H1 (cell line): Measurements from ENCODE around the gene CACNA1D. TPM values are rescaled to one million over a fixed set of nuclear protein-coding genes. Genes with fewer than 3 reads are reported as not detected.

Experiments used
- CTCF ChIA-PET: fragments of 300-600 bp; sonication (Branson Sonifier 250); formaldehyde crosslinking; loops from one replicate; lab custom pipeline; 2021; ENCODE audit not compliant: partially characterized antibody; lab: Charles Lee
- POLR2A ChIA-PET: fragments of 300-600 bp; sonication (Branson Sonifier 250); formaldehyde crosslinking; loops from one replicate; lab custom pipeline; 2021; ENCODE audit warnings: inconsistent platforms; ENCODE audit not compliant: partially characterized antibody; lab: Charles Lee
- DNase-seq, 2 experiments: peaks; one replicate each; pipeline versions ENCODE4 v3.0.0 to v3.0.0-alpha.2; 2010 to 2022; ENCODE audit warnings: low spot score in 2 of 2, low read depth in 1 of 2, mixed read lengths in 1 of 2
- FAIRE-seq: peaks from 2 replicates; lab custom pipeline; 2011; peaks lifted over from hg19 to GRCh38; lab: Jason Lieb, UNC
- H2AFZ ChIP-seq: 2 replicates; pipeline ENCODE4 v1.8.1; 2012; ENCODE audit warnings: low read length, inconsistent platforms
- H2AK5ac ChIP-seq: 2 replicates; pipeline ENCODE4 v1.6.1; 2013; ENCODE audit warnings: low read depth, low read length
- H2BK120ac ChIP-seq: replicated peaks from 2 replicates; pipeline ENCODE3; 2013; ENCODE audit warnings: low read depth, low read length, inconsistent platforms
- H2BK12ac ChIP-seq: 2 replicates; pipeline ENCODE4 v1.6.1; 2013; ENCODE audit warnings: low read depth, low read length
- H2BK15ac ChIP-seq: 2 replicates; pipeline ENCODE4 v1.6.1; 2013; ENCODE audit warnings: low read length
- H2BK20ac ChIP-seq: 2 replicates; pipeline ENCODE4 v1.6.1; 2013; ENCODE audit warnings: low read length
- H2BK5ac ChIP-seq: 2 replicates; pipeline ENCODE4 v1.6.1; 2013; ENCODE audit warnings: low read depth, low read length
- H3K14ac ChIP-seq: 2 replicates; pipeline ENCODE4 v1.6.1; 2013; ENCODE audit warnings: inconsistent platforms; ENCODE audit not compliant: insufficient read length
- H3K18ac ChIP-seq: 2 replicates; pipeline ENCODE4 v1.6.1; 2013; ENCODE audit warnings: low read length; ENCODE audit errors: extremely low read depth
- H3K23ac ChIP-seq: 2 replicates; pipeline ENCODE4 v1.6.1; 2013; ENCODE audit warnings: inconsistent platforms; ENCODE audit not compliant: insufficient read length
- H3K23me2 ChIP-seq: 2 replicates; pipeline ENCODE4 v1.6.1; 2013; ENCODE audit warnings: low read depth, low read length
- H3K27ac ChIP-seq: 2 replicates; pipeline ENCODE4 v1.6.1; 2011; ENCODE audit warnings: low read depth, low read length, inconsistent platforms
- H3K27me3 ChIP-seq, 4 experiments: replicated peaks in 1 of 4; 1 replicate in 1 of 4; 2 replicates in 3 of 4; pipeline versions ENCODE4 v1.6.1 to v1.8.1; 2011 to 2013; ENCODE audit warnings: low read length in 3 of 4, mild to moderate bottlenecking in 3 of 4, inconsistent platforms in 2 of 4, mixed read lengths in 2 of 4, moderate library complexity in 1 of 4; ENCODE audit not compliant: control insufficient read depth in 3 of 4, insufficient read depth in 3 of 4; ENCODE audit errors: extremely low read depth in 1 of 4
- H3K36me3 ChIP-seq, 4 experiments: 2 replicates each; pipeline versions ENCODE4 v1.6.1 to v1.8.1; 2011 to 2013; ENCODE audit warnings: mild to moderate bottlenecking in 4 of 4, low read length in 3 of 4, moderate library complexity in 2 of 4, control low read depth in 1 of 4, inconsistent platforms in 1 of 4; ENCODE audit not compliant: insufficient read depth in 4 of 4, control insufficient read depth in 2 of 4
- H3K4ac ChIP-seq: replicated peaks from 2 replicates; pipeline ENCODE3; 2013; ENCODE audit warnings: low read length, low read depth, mixed read lengths, inconsistent platforms; ENCODE audit not compliant: insufficient read length
- H3K4me1 ChIP-seq, 4 experiments: replicated peaks in 1 of 4; 1 replicate in 1 of 4; 2 replicates in 3 of 4; pipeline versions ENCODE4 v1.6.1 to v1.8.1; 2011 to 2013; ENCODE audit warnings: low read length in 3 of 4, inconsistent platforms in 2 of 4, mixed read lengths in 1 of 4; ENCODE audit not compliant: insufficient read depth in 4 of 4, control insufficient read depth in 3 of 4
- H3K4me2 ChIP-seq, 2 experiments: 2 replicates each; pipeline versions ENCODE4 v1.6.1 to v1.8.1; 2011 to 2013; ENCODE audit warnings: low read depth in 2 of 2, low read length in 2 of 2, control low read depth in 1 of 2, inconsistent platforms in 1 of 2, mild to moderate bottlenecking in 1 of 2; ENCODE audit not compliant: insufficient read depth in 1 of 2
- H3K4me3 ChIP-seq, 4 experiments: fragments of 200-600, 300-600 bp in 1 of 4; sonication (generic), shearing (Covaris generic), sonication (Bioruptor Twin) in 1 of 4; 2 replicates each; pipeline versions ENCODE4 v1.5.1 to v1.8.1; 2011 to 2016; ENCODE audit warnings: low read length in 4 of 4, low read depth in 3 of 4, control low read depth in 2 of 4, inconsistent platforms in 2 of 4, mild to moderate bottlenecking in 2 of 4, mixed read lengths in 1 of 4, moderate library complexity in 1 of 4; ENCODE audit not compliant: insufficient read depth in 2 of 4; ENCODE audit errors: extremely low read depth in 1 of 4
- H3K56ac ChIP-seq: replicated peaks from 2 replicates; pipeline ENCODE3; 2013; ENCODE audit warnings: low read depth, mild to moderate bottlenecking, mixed read lengths, low read length, inconsistent platforms; ENCODE audit not compliant: insufficient read length
- H3K79me1 ChIP-seq: 2 replicates; pipeline ENCODE4 v1.6.1; 2013; ENCODE audit warnings: low read depth, low read length, control low read depth
- H3K79me2 ChIP-seq, 2 experiments: 2 replicates each; pipeline versions ENCODE4 v1.6.1 to v1.8.1; 2012 to 2013; ENCODE audit warnings: low read length in 2 of 2, mild to moderate bottlenecking in 2 of 2, inconsistent platforms in 1 of 2; ENCODE audit not compliant: insufficient read depth in 2 of 2, control insufficient read depth in 1 of 2
- H3K9ac ChIP-seq, 4 experiments: replicated peaks in 1 of 4; 1 replicate in 1 of 4; 2 replicates in 3 of 4; pipeline versions ENCODE4 v1.6.1 to v1.8.1; 2011 to 2013; ENCODE audit warnings: low read depth in 3 of 4, low read length in 3 of 4, control low read depth in 2 of 4, mild to moderate bottlenecking in 2 of 4, moderate library complexity in 2 of 4, inconsistent platforms in 1 of 4; ENCODE audit errors: extremely low read depth in 1 of 4
- H3K9me3 ChIP-seq, 2 experiments: 2 replicates each; pipeline versions ENCODE4 v1.6.1 to v1.8.1; 2012 to 2013; ENCODE audit warnings: mild to moderate bottlenecking in 2 of 2, moderate library complexity in 2 of 2, control low read depth in 1 of 2, inconsistent platforms in 1 of 2, low read depth in 1 of 2, low read length in 1 of 2, mixed read lengths in 1 of 2; ENCODE audit not compliant: insufficient read depth in 2 of 2
- H4K20me1 ChIP-seq, 2 experiments: replicated peaks in 1 of 2; 2 replicates each; pipeline versions ENCODE3 to v1.8.1; 2011 to 2013; ENCODE audit warnings: inconsistent platforms in 2 of 2, low read length in 2 of 2, mild to moderate bottlenecking in 1 of 2; ENCODE audit not compliant: insufficient read depth in 2 of 2, control insufficient read depth in 1 of 2
- H4K5ac ChIP-seq: 2 replicates; pipeline ENCODE4 v1.6.1; 2013; ENCODE audit warnings: low read length, low read depth, mixed read lengths, inconsistent platforms; ENCODE audit not compliant: insufficient read length
- H4K8ac ChIP-seq: 2 replicates; pipeline ENCODE4 v1.8.0; 2013; ENCODE audit warnings: mild to moderate bottlenecking, moderate library complexity, low read length, inconsistent platforms; ENCODE audit not compliant: insufficient read depth; ENCODE audit errors: extremely low read depth
- H4K91ac ChIP-seq: replicated peaks from 2 replicates; pipeline ENCODE3; 2013; ENCODE audit warnings: low read length, mixed read lengths, inconsistent platforms; ENCODE audit not compliant: insufficient read length
- EGR1 ChIP-seq: IDR thresholded peaks from 2 replicates; pipeline ENCODE4 v1.6.1; 2011; ENCODE audit warnings: low read depth, low read length, borderline replicate concordance
- PHF8 ChIP-seq: fragments of 200-600 bp; sonication (generic); conservative IDR thresholded peaks from 2 replicates; pipeline ENCODE4 v1.7.1; 2012; ENCODE audit warnings: low read depth, mild to moderate bottlenecking, inconsistent platforms, low read length, moderate library complexity
- TAF1 ChIP-seq: IDR thresholded peaks from 2 replicates; pipeline ENCODE4 v1.6.1; 2011; ENCODE audit warnings: mild to moderate bottlenecking, low read depth, low read length
- WGBS, 2 experiments: shearing (Covaris generic) in 1 of 2; methylation state at CpG; one replicate each; pipeline versions ENCODE4 v1.1.6 to v1.1.7; 2013 to 2015; ENCODE audit warnings: low lambda C conversion rate in 2 of 2, mixed read lengths in 2 of 2, inconsistent platforms in 1 of 2, low coverage in 1 of 2, missing lambda C conversion rate in 1 of 2; ENCODE audit not compliant: insufficient replicate concordance in 2 of 2, insufficient coverage in 1 of 2, insufficient read length in 1 of 2; ENCODE audit errors: extremely low coverage in 1 of 2, missing lambda C conversion rate in 1 of 2; 5-methylcytosine and 5-hydroxymethylcytosine counted together
- polyA plus RNA-seq, 7 experiments: library from polyadenylated mRNA; depleted of rRNA in 3 of 7; stranded (reverse) in 5 of 7; unstranded in 2 of 7; fragments of >200 nt in 5 of 7; fragments of 200-250 nt in 2 of 7; gene quantifications; 1 replicate in 5 of 7; 2 replicates in 1 of 7; 4 replicates in 1 of 7; pipeline versions ENCODE4 v1.2.1 to v1.2.3, GENCODE V29; 2011 to 2013; ENCODE audit warnings: missing spikeins in 2 of 7, mixed read lengths in 2 of 7
- total RNA-seq: library from RNA; stranded (reverse); fragmentation: NEBNext Ultra II Directional; extraction: Animal tissue kit (Norgen Biotek cat#: 25700); gene quantifications from 2 replicates; pipeline ENCODE4 v1.2.1, GENCODE V29; 2021

CACNA1D gene
- total and polyA plus RNA-seq, 2 of the 8 experiments (the other 6 are each of a cell fraction or from before 2014, with no cell fraction given) = 2.0 to 2.9 TPM

- no peaks in the 10 kb centered on the region for H3K9me3 ChIP-seq
- H4K5ac ChIP-seq = no peak overlapping the region
- H3K9ac ChIP-seq = no peak overlapping the region
- no peak overlapping the region for H4K8ac ChIP-seq
- no peak overlapping the region for H2AK5ac ChIP-seq
- H3K4me1 ChIP-seq = no peaks in the 10 kb centered on the region; a peak in 1 of 7 replicates
- no peak overlapping the region for H3K4me3 ChIP-seq
- H3K14ac ChIP-seq = no peak overlapping the region
- no peak overlapping the region for H2AFZ ChIP-seq
- no peaks in the 10 kb centered on the region for H3K27me3 ChIP-seq
- no peak overlapping the region for H3K27ac ChIP-seq
- POLR2A ChIA-PET = no interaction called here
- CTCF ChIA-PET = interaction anchor here (0.6 to 1.1 kb wide), 7 partner anchors 10 to 613 kb away, joined by 3 to 5 read pairs (median 3); no protein-coding TSS in a partner anchor
- peaks cover 0 to 4% (median 0%) of the 10 kb centered on the region in 4 experiments; a peak in 3 of 8 replicates for H3K36me3 ChIP-seq
- H4K91ac ChIP-seq = no peak overlapping the region
- 82% methylated on average over 5 of the region's 5 CpGs; no CpG with 5 or more reads in 1 of the 2 experiments for WGBS, 2 experiments
- no peak overlapping the region for H2BK15ac ChIP-seq
- no peak for FAIRE-seq
- no peak overlapping the region for H3K23ac ChIP-seq
- H2BK5ac ChIP-seq = no peak overlapping the region
- no peaks in the 10 kb centered on the region for H3K79me1 ChIP-seq
- no peak for DNase-seq
- no peak overlapping the region for H3K4ac ChIP-seq
- TF ChIP-seq EGR1 = no peak
- no peak for TF ChIP-seq PHF8
- no peak for TF ChIP-seq TAF1
- H3K79me2 ChIP-seq = no peaks in the 10 kb centered on the region
- H2BK120ac ChIP-seq = no peak overlapping the region
- H4K20me1 ChIP-seq = peaks cover 0 to 6% of the 10 kb centered on the region in 2 experiments
- no peak overlapping the region for H3K18ac ChIP-seq
- H2BK12ac ChIP-seq = no peak overlapping the region
- no peak overlapping the region for H3K56ac ChIP-seq
- H3K4me2 ChIP-seq = no peak overlapping the region
- no peak overlapping the region for H2BK20ac ChIP-seq
- H3K23me2 ChIP-seq = no peaks in the 10 kb centered on the region
Measured at GRCh38 chr3:53813229-53813628, 318.8 kb downstream of the CACNA1D start.
